Osteoblast (primary cell): ENCODE data around the gene DIP2A. TPM values are rescaled to one million over a fixed set of nuclear protein-coding genes. Genes with fewer than 3 reads are reported as not detected.

Experiments used
- DNase-seq: peaks from one replicate; pipeline ENCODE4 v3.0.0; 2011; ENCODE audit warnings: low spot score, mixed read lengths; ENCODE audit not compliant: insufficient read length; ENCODE audit errors: missing footprints
- H2AFZ ChIP-seq: 2 replicates; pipeline ENCODE4 v1.6.0; 2011; ENCODE audit warnings: mild to moderate bottlenecking, low read length
- H3K27ac ChIP-seq: 2 replicates; pipeline ENCODE4 v1.5.1; 2011; ENCODE audit warnings: mild to moderate bottlenecking, low read depth, low read length, moderate library complexity
- H3K27me3 ChIP-seq: 2 replicates; pipeline ENCODE4 v1.6.0; 2012; ENCODE audit warnings: mild to moderate bottlenecking, control low read depth, inconsistent platforms, low read length, moderate library complexity; ENCODE audit not compliant: insufficient read depth
- H3K36me3 ChIP-seq: 2 replicates; pipeline ENCODE4 v1.5.1; 2011; ENCODE audit warnings: mild to moderate bottlenecking, low read length, control low read depth, moderate library complexity; ENCODE audit not compliant: insufficient read depth
- H3K4me1 ChIP-seq: 2 replicates; pipeline ENCODE4 v1.5.1; 2011; ENCODE audit warnings: mild to moderate bottlenecking, low read length, control low read depth, moderate library complexity; ENCODE audit not compliant: insufficient read depth
- H3K4me2 ChIP-seq: 2 replicates; pipeline ENCODE4 v1.6.0; 2011; ENCODE audit warnings: mild to moderate bottlenecking, low read length; ENCODE audit not compliant: insufficient read depth
- H3K4me3 ChIP-seq: fragments of 200-600 bp; sonication (generic); 3 replicates; pipeline ENCODE4 v1.5.1; 2012; ENCODE audit warnings: mild to moderate bottlenecking, low read length, inconsistent platforms; ENCODE audit not compliant: insufficient read depth
- H3K79me2 ChIP-seq: 2 replicates; pipeline ENCODE4 v1.6.0; 2012; ENCODE audit warnings: mild to moderate bottlenecking, low read length, control low read depth, inconsistent platforms; ENCODE audit not compliant: insufficient read depth
- H3K9me3 ChIP-seq: 2 replicates; pipeline ENCODE4 v1.5.1; 2011; ENCODE audit warnings: low read depth, low read length, control low read depth
- H4K20me1 ChIP-seq: 2 replicates; pipeline ENCODE4 v1.6.0; 2012; ENCODE audit warnings: mild to moderate bottlenecking, low read length, control low read depth; ENCODE audit not compliant: insufficient read depth
- CTCF ChIP-seq: IDR thresholded peaks from 2 replicates; pipeline ENCODE4 v1.5.1; 2011; ENCODE audit warnings: mild to moderate bottlenecking, low read depth, low read length, moderate library complexity; ENCODE audit errors: extremely low read depth
- total RNA-seq: library from RNA; depleted of rRNA; stranded (reverse); fragments of >200 nt; gene quantifications from 2 replicates; pipeline ENCODE4 v1.2.3, GENCODE V29; 2012

Gene DIP2A
- total RNA-seq, 1 donor, result 22.8 TPM

GRCh38 chr21:46411691-46412090, 47.0 kb upstream of the DIP2A start:
- H3K36me3 ChIP-seq, result peaks cover 28% of the 10 kb centered on the region
- H3K4me2 ChIP-seq, result no peak overlapping the region
- H3K4me1 ChIP-seq, result no peaks in the 10 kb centered on the region
- no peaks in the 10 kb centered on the region for H3K27me3 ChIP-seq
- TF ChIP-seq CTCF, result no peak
- H2AFZ ChIP-seq, result no peak overlapping the region
- DNase-seq, result peak; percentile 27
- no peaks in the 10 kb centered on the region for H3K79me2 ChIP-seq
- H3K27ac ChIP-seq, result no peak overlapping the region
- no peak overlapping the region for H3K4me3 ChIP-seq
- no peaks in the 10 kb centered on the region for H3K9me3 ChIP-seq
- H4K20me1 ChIP-seq, result no peaks in the 10 kb centered on the region

- H3K4me1 ChIP-seq, result no peaks in the 10 kb centered on the region
- H3K9me3 ChIP-seq, result no peaks in the 10 kb centered on the region
- H3K27me3 ChIP-seq, result no peaks in the 10 kb centered on the region
- H3K36me3 ChIP-seq, result peaks cover 35% of the 10 kb centered on the region
- no peak overlapping the region for H3K27ac ChIP-seq
- no peak for TF ChIP-seq CTCF
- no peaks in the 10 kb centered on the region for H3K79me2 ChIP-seq
- peak; percentile 32 for DNase-seq
- H3K4me2 ChIP-seq, result no peak overlapping the region
- no peaks in the 10 kb centered on the region for H4K20me1 ChIP-seq
- no peak overlapping the region for H3K4me3 ChIP-seq
- no peak overlapping the region for H2AFZ ChIP-seq
Measured at GRCh38 chr21:46412521-46413364, 45.9 kb upstream of the DIP2A start.

GRCh38 chr21:46413365-46413696, 45.4 kb upstream of the DIP2A start:
- no peaks in the 10 kb centered on the region for H3K27me3 ChIP-seq
- H2AFZ ChIP-seq, result no peak overlapping the region
- H3K27ac ChIP-seq, result no peak overlapping the region
- H3K4me1 ChIP-seq, result no peaks in the 10 kb centered on the region
- H3K4me3 ChIP-seq, result no peak overlapping the region
- H3K4me2 ChIP-seq, result no peak overlapping the region
- peaks cover 36% of the 10 kb centered on the region for H3K36me3 ChIP-seq
- no peaks in the 10 kb centered on the region for H3K9me3 ChIP-seq
- no peaks in the 10 kb centered on the region for H3K79me2 ChIP-seq
- no peaks in the 10 kb centered on the region for H4K20me1 ChIP-seq
- peak; percentile 66 for DNase-seq
- no peak for TF ChIP-seq CTCF

- Histone ChIP-seq H3K27me3 (no peaks in the 10 kb centered on the region), H3K79me2 (no peaks in the 10 kb centered on the region), H3K4me2 (no peak overlapping the region), H3K9me3 (no peaks in the 10 kb centered on the region), H3K36me3 (peaks cover 36% of the 10 kb centered on the region), H2AFZ (no peak overlapping the region), H4K20me1 (no peaks in the 10 kb centered on the region), H3K4me3 (no peak overlapping the region), H3K27ac (no peak overlapping the region), H3K4me1 (no peaks in the 10 kb centered on the region)
- DNase-seq, result peak; percentile 45
- TF ChIP-seq CTCF, result no peak
Measured at GRCh38 chr21:46414965-46415275, 43.8 kb upstream of the DIP2A start.
